ENCODE measurements around the gene ADCY7.
"Not testable (repeated sequence)": the region's sequence is repeated elsewhere in the genome, so short reads cannot be mapped to it uniquely, and the experiment has no call there.

ADCY7 gene

DNA sequence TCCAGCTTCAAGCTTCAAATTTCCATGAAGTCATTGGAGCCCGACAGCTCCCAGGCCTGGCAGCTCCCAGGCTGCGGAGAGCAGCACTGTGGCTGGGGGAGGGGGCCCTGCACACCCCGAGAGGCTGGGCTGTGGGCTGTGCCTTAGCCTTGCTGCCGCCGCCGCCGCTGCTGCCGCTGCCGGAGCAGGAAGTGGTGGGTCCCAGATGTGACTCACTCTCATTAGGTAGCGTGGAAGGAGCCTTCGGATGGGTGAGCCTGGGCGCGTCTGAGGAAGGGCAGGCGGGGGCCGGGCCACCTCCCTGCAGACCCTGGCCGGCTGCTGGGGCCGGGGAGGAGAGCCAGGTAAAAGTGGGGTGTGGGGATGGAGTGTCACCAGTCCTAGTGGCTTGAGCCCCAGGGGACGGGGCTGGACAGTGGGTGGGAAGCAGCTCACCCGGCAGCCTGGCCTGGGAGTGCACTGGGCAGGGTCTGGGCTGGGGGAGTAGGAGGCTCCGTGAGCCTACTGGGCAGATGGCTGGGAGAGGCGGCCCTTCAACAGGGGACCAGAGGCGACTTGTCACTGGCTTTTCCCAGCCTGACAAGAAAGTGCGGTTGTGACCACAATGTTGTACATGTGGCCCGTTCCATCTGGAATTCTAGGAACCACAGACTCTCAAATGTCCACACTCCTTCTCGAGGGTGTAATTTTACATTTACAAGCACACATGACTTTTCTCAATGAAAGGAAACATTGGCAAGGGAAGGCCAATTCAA lies at the start of gene ADCY7:
TSS of gene ADCY7 (plus strand) at position 215 of the 755 bp plus-strand sequence. CDS start 21,629 bp downstream, outside the sequence.
- DNase-seq (ENCODE audit: low spot score in 2 of 2), result peak in 1 of 2 donors; percentile 52
- H3K36me3 Mint-ChIP-seq, result no peaks in the 10 kb centered on the region
- H3K4me1 Mint-ChIP-seq, result peaks cover 47% of the 10 kb centered on the region
- H3K27me3 Mint-ChIP-seq, result no peaks in the 10 kb centered on the region
- peak; percentile 90 for ATAC-seq (ENCODE audit: low read depth)
- no peaks in the 10 kb centered on the region for H3K9me3 Mint-ChIP-seq
- H3K27ac Mint-ChIP-seq, result peak within 1 kb of the TSS; percentile 88
- peak within 1 kb of the TSS; percentile 90 for H3K4me3 Mint-ChIP-seq

DNA sequence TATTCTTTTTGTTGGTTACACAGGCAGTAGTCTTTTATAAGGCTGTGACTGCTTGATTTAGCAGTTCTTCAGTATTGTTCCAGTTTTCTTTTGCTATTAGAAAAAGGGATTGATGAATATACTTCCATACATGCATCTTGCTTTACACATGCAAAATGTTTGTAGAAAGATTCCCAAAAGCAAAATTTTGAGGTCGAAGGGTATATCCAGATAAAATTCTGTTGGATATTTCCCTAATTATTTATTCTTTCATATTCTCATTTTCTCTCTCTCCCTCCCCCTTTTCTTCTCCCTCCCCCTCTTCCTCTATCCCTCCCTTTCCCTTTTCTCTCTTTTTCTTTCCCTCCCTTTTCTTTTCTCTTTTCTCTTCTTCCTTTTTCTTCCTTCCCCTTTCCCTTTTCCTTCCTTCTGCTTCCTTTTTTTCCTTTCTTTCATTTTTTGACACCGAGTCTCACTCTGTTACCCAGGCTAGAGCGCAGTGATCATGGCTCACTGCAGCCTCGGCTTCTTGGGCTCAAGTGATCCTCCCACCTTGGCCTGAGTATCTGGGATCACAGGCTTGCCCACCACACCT lies 46.9 kb upstream of the ADCY7 start:
- Mint-ChIP-seq H3K27me3 (no peaks in the 10 kb centered on the region), H3K9me3 (no peaks in the 10 kb centered on the region), H3K4me3 (no peak overlapping the region), H3K27ac (no peak overlapping the region), H3K36me3 (peaks cover 17% of the 10 kb centered on the region), H3K4me1 (no peaks in the 10 kb centered on the region)
- no peak for DNase-seq (ENCODE audit: low spot score in 2 of 2)
- no peak for ATAC-seq (ENCODE audit: low read depth)

DNA sequence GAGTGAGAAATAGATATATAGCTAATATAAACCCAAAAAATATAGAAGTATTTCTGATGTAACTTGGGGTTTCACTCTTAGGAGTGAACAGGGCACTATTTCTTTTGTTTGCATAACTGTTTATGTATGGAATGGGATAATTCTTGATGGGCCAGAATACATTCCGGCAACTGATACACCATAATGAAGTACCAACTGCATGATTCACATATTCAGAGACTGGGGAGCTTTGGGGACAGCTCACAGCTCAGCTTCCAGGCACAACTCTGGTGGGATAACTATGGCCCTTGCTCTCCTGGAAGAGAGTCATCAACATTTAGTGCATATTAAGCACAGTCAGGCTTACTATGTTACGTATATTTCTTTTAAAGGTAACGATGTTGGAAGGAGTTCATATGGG lies 42.1 kb upstream of the ADCY7 start:
- DNase-seq (ENCODE audit: low spot score in 2 of 2) (no peak), ATAC-seq (ENCODE audit: low read depth) (no peak)
- Mint-ChIP-seq H3K27ac (peak overlapping the region; percentile 24), H3K9me3 (no peaks in the 10 kb centered on the region), H3K27me3 (no peaks in the 10 kb centered on the region), H3K36me3 (peaks cover 27% of the 10 kb centered on the region), H3K4me1 (no peaks in the 10 kb centered on the region), H3K4me3 (no peak overlapping the region)

DNA sequence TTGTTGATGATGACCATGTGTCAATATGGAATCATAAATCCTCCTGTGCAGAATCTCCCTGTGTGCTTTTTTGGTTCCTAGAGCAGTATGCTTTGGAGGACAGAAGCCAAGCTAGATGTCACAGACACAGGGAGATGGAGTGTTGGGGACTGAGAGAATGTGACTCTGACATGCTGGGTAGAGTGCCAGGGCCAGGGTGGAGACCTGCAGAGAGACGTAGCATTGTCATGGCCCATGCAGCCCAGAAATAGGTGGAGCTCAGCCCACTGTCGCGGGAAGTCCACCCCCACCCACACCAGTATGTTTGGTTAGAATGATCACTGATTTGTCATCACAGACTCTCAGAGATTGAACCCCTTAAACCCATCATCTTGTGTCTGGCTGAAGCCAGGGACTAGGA lies 39.2 kb upstream of the ADCY7 start:
- DNase-seq (ENCODE audit: low spot score in 2 of 2) (no peak), ATAC-seq (ENCODE audit: low read depth) (no peak)
- H3K9me3 Mint-ChIP-seq, result no peaks in the 10 kb centered on the region
- H3K27ac Mint-ChIP-seq, result no peak overlapping the region
- peaks cover 27% of the 10 kb centered on the region for H3K36me3 Mint-ChIP-seq
- H3K27me3 Mint-ChIP-seq, result no peaks in the 10 kb centered on the region
- no peaks in the 10 kb centered on the region for H3K4me1 Mint-ChIP-seq
- H3K4me3 Mint-ChIP-seq, result no peak overlapping the region

DNA sequence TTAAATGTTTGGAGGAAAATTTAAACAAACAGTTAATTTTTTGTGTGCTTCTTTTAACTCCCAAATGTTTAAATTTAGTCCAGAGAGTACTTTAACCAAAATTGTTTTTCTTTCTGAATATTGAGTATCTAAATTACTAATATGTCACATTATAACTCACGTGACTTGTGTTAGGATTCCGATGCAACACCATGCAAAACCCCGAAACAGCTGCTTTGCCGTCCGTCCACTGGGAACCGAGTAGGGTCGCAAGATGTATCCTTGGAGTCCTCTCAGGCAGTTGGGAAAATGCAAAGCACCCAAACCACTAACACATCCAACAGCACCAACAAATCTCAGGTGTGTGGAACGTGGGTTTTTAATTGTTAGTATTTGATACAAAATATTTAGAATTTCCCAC lies 38.7 kb upstream of the ADCY7 start:
- no peaks in the 10 kb centered on the region for H3K9me3 Mint-ChIP-seq
- no peaks in the 10 kb centered on the region for H3K27me3 Mint-ChIP-seq
- ATAC-seq (ENCODE audit: low read depth), result no peak
- DNase-seq (ENCODE audit: low spot score in 2 of 2), result no peak
- H3K4me1 Mint-ChIP-seq, result no peaks in the 10 kb centered on the region
- no peak overlapping the region for H3K4me3 Mint-ChIP-seq
- no peak overlapping the region for H3K27ac Mint-ChIP-seq
- H3K36me3 Mint-ChIP-seq, result peaks cover 27% of the 10 kb centered on the region

DNA sequence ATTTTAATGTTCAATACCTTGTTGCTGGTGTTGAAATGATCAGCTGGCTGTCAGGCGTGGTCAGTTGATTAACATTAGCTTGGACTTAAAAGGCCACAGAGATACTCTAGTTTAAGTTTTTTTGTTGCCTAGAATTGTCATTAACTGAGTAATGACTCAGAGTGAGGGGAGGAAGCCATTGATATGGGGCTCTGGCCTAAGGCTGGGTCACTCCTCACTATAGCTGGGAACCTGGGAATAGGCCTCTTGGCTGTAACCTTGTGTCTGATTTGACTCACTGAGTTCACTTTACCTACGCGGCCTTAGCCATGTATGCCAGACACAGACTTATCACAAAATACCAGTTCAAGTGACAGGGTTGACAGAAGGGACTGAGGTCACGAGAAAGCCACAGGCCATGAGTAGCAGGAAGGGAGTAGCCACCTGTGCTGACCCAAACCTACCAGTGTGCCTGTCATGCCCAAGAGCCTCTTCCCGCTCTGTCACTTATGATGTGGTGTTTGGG lies 37.9 kb upstream of the ADCY7 start:
- Mint-ChIP-seq H3K27ac (no peak overlapping the region), H3K36me3 (peaks cover 27% of the 10 kb centered on the region), H3K27me3 (no peaks in the 10 kb centered on the region), H3K9me3 (no peaks in the 10 kb centered on the region), H3K4me1 (no peaks in the 10 kb centered on the region), H3K4me3 (no peak overlapping the region)
- DNase-seq (ENCODE audit: low spot score in 2 of 2), result no peak
- ATAC-seq (ENCODE audit: low read depth), result no peak

DNA sequence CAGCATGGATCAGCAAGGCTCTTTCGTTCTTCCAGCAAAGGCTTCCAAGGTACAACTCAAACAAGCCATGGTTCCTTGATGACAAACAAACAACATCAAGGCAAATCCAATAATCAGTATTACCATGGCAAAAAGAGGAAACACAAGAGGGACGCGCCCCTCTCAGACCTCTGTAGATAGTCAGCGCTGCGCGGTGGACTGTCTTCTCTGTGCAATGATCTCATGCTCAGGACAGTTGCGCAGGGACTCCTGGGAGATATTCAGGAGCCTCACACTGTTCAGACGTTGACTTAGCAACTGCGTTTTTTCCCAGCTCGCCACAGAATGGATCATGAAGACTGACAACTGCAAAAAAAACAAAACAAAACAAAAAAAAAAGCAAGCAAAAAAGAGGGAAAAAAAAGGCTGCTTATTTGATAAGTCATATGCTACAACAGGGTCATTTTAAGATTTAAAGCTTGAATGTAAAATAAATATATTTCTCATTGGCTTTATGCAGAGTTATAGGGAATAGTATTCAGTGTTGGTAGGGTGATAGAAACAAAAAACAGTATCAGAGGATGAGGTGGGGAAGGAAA lies 37.1 kb upstream of the ADCY7 start:
- no peak for DNase-seq (ENCODE audit: low spot score in 2 of 2)
- Mint-ChIP-seq H3K4me3 (no peak overlapping the region), H3K4me1 (no peaks in the 10 kb centered on the region), H3K27me3 (no peaks in the 10 kb centered on the region), H3K9me3 (no peaks in the 10 kb centered on the region), H3K36me3 (peaks cover 23% of the 10 kb centered on the region), H3K27ac (no peak overlapping the region)
- ATAC-seq (ENCODE audit: low read depth), result no peak

DNA sequence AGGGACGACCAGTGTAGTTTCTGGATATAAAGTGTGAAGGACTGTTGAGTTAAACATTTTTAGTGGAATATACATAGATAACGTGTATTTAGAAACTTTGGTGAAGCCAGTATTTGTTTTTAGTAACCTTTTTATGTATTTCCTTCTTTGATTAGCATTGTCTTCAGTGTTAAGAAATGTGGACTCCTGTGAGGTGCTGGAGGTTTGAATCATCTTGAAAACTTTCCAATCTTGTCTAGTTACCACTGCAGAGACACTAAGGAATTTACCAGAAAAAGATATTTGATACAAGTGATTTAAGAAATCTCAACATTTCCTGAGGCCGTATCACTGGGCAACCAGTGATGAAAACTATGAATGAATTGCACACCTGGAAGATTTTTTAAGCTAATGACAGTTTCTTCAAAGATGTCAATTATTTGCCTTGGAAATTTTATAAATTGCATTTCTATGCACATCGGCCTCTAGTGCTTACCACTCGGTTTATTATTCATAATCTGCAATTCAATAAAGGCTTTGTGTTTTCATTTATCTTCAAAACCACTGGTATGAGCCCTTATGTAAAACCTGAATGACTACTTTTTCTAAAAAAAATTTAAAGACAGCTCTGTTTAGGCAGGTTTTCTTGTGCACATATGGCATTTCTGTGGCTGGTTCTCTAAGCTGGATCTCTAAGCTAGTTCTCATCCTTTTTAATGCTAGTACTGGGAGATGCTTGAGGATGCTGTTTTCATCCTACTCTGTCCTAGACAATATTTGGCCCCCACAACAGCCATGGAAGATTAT lies 31.4 kb upstream of the ADCY7 start:
- no peak for DNase-seq (ENCODE audit: low spot score in 2 of 2)
- no peak overlapping the region for H3K4me3 Mint-ChIP-seq
- H3K27me3 Mint-ChIP-seq, result no peaks in the 10 kb centered on the region
- no peak for ATAC-seq (ENCODE audit: low read depth)
- no peak overlapping the region for H3K27ac Mint-ChIP-seq
- H3K4me1 Mint-ChIP-seq, result no peaks in the 10 kb centered on the region
- H3K36me3 Mint-ChIP-seq, result peaks cover 2% of the 10 kb centered on the region
- H3K9me3 Mint-ChIP-seq, result no peaks in the 10 kb centered on the region

DNA sequence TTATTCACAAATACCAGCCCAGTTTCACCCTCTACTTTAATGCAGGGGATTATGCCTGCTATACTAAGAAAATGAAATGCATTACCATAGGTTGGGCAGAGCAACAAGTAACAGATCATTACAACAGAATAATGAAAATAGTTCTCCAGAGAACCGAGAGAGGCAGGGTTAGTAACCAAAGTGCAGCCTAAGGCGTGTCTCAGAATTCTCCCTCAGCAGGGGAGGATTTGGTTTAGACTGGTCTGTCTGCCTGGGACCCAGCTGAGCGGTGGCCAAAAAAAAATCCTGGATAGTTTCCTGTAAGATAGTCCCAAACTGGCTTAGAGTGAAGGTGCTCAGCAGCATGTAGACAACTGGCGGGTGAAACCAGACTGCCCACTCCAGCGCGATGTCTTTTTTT lies 30.8 kb upstream of the ADCY7 start:
- Mint-ChIP-seq H3K27ac (no peak overlapping the region), H3K4me3 (no peak overlapping the region), H3K27me3 (no peaks in the 10 kb centered on the region), H3K36me3 (peaks cover under 1% of the 10 kb centered on the region), H3K4me1 (no peaks in the 10 kb centered on the region), H3K9me3 (no peaks in the 10 kb centered on the region)
- ATAC-seq (ENCODE audit: low read depth) (no peak), DNase-seq (ENCODE audit: low spot score in 2 of 2) (no peak)

DNA sequence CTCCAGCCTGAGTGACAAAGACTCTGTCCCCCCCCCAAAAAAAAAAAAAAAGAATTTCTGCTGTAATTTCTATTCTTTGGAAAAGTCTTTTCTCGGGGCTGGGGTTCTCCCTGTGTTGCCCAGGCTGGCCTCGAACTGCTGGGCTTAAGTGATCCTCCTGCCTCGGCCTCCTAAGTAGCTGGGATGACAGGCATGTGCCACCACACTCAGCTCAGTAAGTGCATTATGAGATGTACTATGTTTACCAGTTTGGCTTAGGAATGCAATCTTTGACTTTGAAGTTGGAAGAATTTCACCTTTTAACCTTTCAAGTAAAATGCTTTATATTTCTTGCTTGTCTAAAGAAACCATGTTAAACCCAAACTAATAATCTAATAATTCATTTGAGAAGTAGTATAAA lies 28.0 kb upstream of the ADCY7 start:
- no peaks in the 10 kb centered on the region for H3K27me3 Mint-ChIP-seq
- H3K9me3 Mint-ChIP-seq, result no peaks in the 10 kb centered on the region
- no peak overlapping the region for H3K4me3 Mint-ChIP-seq
- no peaks in the 10 kb centered on the region for H3K4me1 Mint-ChIP-seq
- DNase-seq (ENCODE audit: low spot score in 2 of 2) (no peak), ATAC-seq (ENCODE audit: low read depth) (no peak)
- H3K27ac Mint-ChIP-seq, result no peak overlapping the region
- no peaks in the 10 kb centered on the region for H3K36me3 Mint-ChIP-seq

DNA sequence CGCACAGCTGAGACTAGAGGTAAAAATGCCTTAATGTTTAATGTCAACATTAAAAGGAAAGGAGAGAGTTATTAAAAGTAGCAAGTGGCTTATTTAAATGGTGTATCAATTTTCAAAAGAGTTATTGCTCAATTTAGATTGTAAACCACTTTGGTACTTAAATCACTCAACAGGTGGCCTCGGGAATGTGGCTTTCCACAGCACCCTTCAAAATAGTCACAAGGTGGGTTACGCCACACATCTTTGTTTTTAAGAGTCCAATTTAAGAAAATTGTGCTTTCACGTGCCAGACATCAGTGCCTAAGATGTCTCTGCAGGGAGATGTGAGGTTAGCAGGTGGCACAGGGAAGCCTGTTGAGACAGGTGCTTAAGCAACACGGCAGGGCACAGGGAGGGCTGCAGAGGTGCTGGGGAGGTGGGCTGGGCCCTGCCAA lies 27.5 kb upstream of the ADCY7 start:
- Mint-ChIP-seq H3K4me1 (no peaks in the 10 kb centered on the region), H3K27ac (no peak overlapping the region)

DNA sequence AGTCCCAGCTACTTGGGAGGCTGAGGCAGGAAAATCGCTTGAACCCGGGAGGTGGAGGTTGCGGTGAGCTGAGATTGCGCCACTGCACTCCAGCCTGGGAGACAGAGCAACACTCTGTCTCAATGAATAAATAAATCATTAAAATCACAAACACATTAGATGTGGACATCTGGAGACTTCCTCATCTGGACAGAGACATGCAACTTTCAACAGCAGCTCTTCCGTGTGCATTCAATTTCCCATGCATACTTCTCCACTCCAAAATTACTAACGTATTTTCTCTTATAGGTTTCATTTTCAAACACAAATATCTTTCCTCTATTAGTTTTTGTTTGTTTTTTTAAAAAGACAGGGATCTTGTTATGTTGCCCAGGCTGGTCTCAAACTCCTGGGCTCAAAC lies 23.3 kb upstream of the ADCY7 start:
- H3K4me3 Mint-ChIP-seq; DNase-seq (ENCODE audit: low spot score in 2 of 2); H3K27me3 Mint-ChIP-seq; H3K27ac Mint-ChIP-seq; ATAC-seq (ENCODE audit: low read depth); H3K4me1 Mint-ChIP-seq; H3K9me3 Mint-ChIP-seq; H3K36me3 Mint-ChIP-seq: not testable (repeated sequence)

More for the DNA sequence above, 27.5 kb upstream of the ADCY7 start:
- ATAC-seq (ENCODE audit: low read depth), result no peak
- no peak overlapping the region for H3K4me3 Mint-ChIP-seq
- H3K36me3 Mint-ChIP-seq, result no peaks in the 10 kb centered on the region
- no peaks in the 10 kb centered on the region for H3K9me3 Mint-ChIP-seq
- H3K27me3 Mint-ChIP-seq, result no peaks in the 10 kb centered on the region
- no peak for DNase-seq (ENCODE audit: low spot score in 2 of 2)

DNA sequence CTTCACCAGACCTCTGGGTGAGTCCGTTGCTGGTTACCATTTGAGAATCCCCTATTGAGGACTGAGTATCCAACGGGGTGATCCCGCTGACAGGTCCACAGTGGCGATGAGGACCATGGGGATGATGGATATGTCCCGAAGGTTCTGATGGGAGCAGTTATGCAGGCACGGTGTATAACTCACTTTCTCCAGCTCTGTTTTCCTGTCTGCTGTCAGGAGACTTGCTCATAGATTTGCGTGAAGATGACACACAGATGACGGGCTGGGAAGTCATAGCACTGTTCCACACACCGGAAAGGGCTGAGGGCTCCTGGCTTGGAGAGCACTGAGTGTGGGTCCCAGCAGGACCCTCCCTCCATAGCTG lies 22.2 kb upstream of the ADCY7 start:
- Mint-ChIP-seq H3K27me3 (no peaks in the 10 kb centered on the region), H3K4me1 (peaks cover 2% of the 10 kb centered on the region), H3K36me3 (no peaks in the 10 kb centered on the region), H3K27ac (no peak overlapping the region), H3K9me3 (no peaks in the 10 kb centered on the region), H3K4me3 (no peak overlapping the region)
- ATAC-seq (ENCODE audit: low read depth) (no peak), DNase-seq (ENCODE audit: low spot score in 2 of 2) (no peak)
